Right lung (tissue), 5 donors: ENCODE measurements around the gene SOX6. TPM values are rescaled to one million over a fixed set of nuclear protein-coding genes. Genes with fewer than 3 reads are reported as not detected.

Experiments
- DNase-seq, 2 donors: peaks; one replicate each; pipeline ENCODE4 v3.0.0-alpha.2; 2013
- polyA plus RNA-seq, 5 donors: library from polyadenylated mRNA; unstranded; fragments of 120-200 nt; gene quantifications; one replicate each; pipeline versions ENCODE4 v1.2.1 to v1.2.3, GENCODE V29; 2013; ENCODE audit warnings: inconsistent platforms in 1 of 5, low replicate concordance in 1 of 5; ENCODE audit not compliant: insufficient read length in 5 of 5, insufficient read depth in 1 of 5

The SOX6 gene
- polyA plus RNA-seq, 5 donors: 9.5 to 18.8 (median 17.2) TPM

DNA sequence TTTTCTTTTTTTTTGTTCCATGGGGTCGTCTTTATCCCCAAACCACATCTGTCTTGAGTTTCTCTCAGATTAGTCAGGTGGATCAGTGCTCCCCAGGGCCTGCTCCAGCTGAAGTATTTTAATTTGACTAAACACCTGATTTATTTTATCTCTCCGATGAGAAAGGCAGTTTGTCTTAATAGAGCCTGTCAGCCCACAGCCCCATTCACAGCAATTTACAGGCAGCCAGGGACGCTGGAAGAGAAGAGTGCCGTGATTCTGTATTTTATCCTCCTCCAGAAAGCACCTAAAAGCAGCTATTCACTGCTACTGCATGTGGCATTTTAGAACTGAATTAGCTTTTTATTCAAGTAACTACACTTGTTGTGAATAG is 164.5 kb downstream of the SOX6 start:
- DNase-seq: no peak

DNA sequence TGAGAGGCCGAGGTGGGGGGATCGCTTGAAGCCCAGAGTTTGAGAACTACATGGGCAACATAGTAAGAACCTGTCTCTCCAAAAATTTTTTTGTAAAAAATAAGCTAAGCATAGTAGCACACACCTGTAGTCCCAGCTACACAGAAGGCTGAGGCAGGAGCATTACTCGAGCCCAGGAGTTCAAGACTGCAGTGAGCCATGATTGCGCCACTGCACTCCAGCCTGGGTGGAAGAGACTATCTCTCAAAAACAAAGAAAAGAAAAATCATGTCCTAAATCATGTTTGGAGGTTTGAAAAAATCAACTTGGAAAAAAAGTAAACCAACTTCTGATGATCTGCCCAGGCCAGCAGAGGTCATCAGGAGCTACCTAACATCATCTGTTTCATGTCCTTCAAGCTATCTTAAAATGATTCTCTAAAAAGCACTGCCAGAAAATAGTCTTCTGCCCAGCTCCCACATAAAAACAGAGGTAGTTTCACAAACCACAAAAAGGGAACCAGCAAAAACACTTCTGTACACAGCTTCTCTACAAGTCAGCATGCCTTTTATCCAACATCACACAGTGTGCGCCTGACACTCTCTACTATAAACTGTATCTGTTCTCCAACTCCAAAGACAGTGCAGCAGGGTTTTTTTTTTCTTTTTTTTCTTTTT is 165.0 kb downstream of the SOX6 start:
- DNase-seq: no peak

DNA sequence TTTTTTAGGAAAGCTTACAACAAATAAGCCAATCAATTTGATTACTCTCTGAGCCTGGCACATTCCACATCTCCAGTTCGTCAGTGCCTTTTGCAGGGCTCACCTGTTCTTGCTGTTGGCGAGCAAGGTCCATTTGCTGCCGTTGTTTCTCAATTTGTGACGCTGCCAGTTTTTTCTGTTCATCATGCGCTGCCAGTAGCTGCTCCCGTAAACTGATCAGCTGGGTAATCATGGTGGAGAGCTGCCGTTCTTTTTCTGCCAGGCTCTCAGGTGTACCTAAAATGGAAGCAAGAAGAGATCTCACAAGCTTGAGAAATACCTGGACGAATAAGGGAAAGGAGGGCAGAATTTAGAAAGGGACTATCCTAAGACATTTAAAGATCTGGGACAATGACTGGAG is 169.7 kb downstream of the SOX6 start:
- no peak for DNase-seq

DNA sequence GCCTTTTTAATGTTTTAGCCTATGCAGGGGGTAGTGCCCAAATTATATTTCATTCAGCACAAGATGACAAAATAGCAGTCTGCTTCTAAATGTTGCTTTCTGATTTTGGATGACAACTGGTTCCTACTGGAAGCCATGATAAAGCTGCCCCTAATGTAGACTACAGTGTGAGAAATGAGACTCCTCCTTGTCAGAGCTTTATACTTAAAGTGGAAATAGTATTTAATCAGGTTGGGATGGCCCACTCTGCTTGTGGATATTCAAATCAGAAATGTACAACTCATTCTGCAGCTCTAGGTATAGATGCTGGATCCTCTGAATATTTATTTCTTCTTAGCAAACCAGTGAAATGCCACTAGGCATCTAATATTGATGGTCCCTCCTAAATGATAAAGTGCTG is 171.3 kb downstream of the SOX6 start:
- DNase-seq: no peak

DNA sequence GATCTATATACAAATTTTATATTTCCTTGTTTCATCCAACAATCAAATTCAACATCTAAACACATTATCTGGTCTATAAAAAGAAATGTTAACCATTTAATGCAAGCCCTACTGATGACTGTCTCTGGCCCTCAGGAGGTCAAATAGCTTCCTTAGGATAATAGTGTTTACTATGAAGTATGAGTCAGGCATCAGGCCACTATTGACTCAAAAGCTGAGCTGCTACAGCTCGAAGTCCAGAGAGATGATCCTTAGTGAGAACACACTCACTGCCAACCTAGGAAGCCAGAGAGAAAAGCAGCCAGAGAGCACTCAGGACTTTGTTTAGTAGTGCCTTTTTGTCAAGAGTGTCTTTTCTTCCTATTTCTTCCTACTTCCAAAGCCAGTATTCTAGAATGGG is 171.8 kb downstream of the SOX6 start:
- no peak for DNase-seq

DNA sequence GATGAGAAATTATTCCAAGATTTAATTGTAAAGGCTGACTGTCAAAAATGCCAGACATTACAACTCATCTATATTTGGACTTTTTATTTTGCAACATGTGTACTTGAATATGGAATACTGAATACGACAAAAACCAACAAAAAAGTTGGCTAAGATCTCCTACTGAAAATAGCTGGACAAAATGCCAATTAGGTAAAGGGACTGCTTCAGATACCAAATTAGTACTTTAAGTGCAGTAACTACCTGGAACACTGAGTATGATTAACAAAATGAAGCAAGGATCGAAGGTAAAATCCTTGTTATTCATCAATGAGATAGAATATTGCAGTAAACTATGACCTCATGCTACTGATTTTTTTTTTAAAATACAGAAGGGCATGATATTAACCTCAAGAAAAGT is 173.8 kb downstream of the SOX6 start:
- DNase-seq: no peak

DNA sequence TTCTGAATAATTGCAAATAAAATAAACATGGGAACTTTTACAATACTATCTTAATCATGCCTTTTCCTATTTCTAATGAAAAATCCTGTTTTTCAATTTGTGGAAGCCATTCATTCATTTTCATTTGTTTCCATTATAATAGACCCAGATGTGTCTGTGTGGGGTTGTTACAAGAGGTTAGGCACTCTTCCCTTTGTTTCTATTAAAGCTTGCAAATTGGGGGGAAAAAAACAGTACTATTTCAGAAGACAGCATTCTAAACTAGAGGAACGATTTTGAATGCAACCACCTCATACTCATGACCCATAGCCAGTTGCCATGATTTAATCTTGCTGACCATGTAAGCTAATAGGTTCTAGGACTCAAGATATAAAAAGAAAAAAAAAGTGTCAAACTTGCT is 175.5 kb downstream of the SOX6 start:
- DNase-seq: no peak

DNA sequence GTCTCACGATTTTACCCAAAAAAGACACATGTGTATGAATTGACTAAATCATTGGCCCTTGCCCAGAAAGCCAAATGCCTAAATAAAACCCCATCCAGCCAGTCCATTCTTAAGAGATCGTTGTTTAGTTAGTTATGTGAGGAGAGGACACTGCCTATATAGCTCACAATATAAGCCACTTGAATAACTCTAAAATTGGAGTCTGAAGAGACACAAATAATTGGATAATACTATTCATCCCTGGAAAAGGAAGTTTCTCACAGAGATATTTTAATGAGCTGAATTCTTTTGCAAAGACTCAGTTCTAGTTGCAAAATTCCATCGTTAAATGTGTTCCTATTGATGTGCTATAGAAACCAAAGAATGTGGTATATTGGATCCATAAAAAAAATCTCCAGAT is 176.7 kb downstream of the SOX6 start:
- no peak for DNase-seq

DNA sequence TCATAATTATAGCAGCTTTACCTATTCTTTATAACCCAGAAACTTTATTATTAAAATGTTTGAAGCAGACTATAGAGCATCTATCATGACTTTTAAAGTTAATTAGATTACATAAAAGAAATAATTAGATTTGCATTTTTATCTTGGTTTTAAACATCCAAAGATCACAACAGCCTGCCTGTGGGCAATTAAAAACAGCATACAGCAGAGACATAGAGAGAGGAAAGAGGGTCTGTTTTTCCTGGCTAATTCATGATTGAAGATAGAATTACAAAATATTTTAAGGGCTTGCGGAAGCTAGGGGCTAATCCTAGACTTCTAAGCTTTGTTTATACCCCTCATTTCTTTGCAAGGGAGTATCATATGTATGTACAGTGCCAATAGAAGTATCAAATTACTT is 178.1 kb downstream of the SOX6 start:
- no peak for DNase-seq

DNA sequence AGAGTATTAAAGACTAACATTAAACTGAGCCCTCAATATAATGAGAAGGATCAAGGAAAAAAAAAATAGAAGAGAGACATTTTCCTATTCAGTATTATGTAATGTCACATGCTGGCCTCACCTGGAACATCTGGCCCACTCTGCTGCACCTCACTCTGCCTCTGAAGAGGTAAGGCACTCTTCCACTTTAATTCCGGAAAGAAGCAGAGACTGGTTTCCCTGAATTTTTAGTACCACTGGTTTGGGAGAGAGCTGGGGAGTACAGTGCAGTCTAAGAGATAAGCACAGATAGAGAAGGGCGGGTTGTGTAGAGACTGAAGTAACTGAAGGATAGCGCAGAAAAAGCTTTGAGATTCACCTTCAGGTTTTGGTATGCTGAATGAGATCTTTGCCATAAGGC is 178.7 kb downstream of the SOX6 start:
- DNase-seq: no peak

DNA sequence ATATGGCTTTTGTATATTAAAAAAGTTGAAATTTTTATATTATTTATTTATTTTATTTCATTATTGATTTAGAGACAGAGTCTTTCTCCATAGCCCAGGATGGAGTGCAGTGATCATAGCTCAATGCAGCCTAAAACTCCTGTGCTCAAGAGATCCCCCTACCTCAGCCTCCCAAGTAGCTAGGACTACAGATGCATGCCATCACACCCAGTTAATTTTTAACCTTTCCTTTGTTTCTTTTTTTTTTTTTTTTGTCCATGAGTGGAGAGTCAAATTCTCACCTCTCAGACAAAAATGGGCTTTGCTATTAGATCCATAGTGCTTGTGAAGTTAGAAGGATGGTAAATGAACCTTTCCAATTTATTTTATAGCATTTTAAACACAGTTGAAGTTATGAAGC is 182.5 kb downstream of the SOX6 start:
- no peak for DNase-seq

DNA sequence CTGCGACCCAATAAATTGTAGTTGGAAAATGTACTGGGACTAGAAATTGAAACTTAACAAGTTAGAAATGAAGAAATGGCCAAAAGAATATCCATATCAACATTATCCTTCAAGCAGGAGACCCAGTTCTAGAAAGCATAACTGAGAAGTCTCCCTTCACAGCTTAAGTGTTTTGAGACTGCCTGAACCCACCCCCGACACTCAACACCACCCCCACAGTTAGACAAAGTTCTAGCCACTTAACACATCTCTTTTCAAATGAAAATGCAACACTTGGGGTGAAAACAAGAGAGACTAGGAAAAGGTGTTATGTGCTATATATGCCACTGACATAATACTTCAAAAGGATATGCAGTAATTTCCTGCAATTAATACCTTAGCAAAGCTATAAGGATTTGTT is 184.5 kb downstream of the SOX6 start:
- DNase-seq: no peak

DNA sequence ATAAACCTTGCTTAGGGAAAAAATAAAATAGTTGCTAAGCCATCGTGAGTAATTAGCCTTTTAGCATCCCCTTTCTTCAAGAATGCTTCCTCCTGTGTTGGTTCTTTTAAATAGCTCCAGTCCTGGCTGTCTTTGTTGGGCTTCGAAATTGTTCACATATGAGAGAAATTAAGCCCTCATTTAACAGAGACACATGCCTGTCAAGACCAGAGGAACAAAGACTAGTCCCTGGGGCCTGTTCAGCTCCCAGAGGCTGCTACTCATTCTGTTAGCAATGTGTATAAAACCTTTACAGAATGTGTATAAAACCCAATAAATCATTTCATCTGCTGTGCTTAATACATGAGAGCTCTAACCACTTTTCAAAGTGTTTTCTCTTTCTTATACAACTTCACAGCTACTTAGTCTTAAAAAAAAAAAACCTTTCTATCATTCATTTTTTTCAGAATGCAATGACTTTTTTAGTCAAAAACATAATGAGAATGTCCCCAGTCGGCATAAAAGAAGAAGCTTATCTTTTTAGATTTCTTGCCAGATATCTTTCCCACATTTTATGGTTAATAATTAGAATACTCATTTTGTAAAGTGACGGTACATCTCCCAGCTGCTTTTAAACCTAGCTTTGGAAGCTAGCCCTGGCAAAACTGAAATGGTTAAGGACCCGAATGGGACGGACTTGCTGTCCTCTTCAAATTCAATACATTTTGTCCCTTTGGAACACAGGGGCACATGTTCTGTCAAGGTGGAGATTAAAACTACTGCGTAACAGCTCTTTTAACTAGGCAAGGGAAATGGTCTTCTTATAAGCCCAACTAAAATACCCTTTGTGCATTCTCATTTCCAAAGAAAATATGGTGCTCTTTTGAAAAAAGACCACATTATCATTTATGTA is 186.1 kb downstream of the SOX6 start:
- DNase-seq: peak in 1 of 2 donors; percentile 31

DNA sequence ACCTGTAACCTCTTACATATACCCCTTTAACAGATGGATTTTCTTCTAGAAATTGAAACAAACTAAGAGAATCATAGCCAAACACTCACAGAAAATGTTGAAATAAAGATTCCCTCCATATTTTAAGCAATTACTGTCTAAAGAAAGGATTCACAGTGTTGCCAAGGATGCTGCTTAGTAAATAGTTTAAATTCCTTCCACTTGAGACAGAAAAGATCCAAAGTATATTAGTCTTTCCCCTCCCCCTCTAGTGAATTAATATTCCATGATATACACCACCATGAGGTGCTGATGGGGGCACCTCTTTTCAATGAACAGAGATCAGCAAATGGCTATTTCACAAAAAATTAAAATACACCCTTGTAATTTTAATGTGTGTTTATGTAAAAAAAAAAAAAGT is 186.8 kb downstream of the SOX6 start:
- DNase-seq: no peak

DNA sequence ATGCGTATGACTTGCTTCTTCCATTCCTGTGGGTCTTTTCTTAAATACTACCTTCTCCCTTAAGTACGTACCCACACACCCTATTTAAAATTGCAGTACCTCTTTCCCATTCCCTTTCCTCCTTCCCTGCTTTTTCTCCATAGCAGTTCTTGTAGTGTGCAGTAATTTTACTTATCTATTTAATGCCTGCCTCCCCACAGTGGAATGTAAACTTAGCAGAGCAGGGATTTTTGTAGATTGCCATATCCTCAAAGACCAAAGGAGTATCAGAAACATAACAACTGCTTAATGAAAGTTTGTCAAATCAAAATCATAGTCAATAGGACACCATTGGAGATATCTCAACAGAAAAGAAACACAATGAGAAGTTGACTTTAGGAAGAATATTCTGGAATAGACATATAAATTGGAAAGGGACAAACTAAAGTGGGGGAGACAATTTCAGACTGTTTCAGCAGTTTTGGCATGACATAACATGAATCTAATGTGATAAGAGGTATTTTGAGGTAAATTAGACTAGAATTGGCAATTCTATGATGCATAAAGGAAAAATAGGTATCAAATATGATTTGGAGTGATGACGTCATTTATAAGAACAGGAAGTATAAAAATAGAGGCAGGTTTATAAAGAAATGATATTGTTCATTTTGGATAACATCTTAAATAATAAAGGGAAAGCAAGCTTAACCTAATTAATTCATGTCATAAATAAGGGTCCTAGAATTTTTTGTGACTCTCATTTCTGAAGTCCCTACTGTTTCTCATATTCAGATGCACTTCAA is 188.4 kb downstream of the SOX6 start:
- no peak for DNase-seq

DNA sequence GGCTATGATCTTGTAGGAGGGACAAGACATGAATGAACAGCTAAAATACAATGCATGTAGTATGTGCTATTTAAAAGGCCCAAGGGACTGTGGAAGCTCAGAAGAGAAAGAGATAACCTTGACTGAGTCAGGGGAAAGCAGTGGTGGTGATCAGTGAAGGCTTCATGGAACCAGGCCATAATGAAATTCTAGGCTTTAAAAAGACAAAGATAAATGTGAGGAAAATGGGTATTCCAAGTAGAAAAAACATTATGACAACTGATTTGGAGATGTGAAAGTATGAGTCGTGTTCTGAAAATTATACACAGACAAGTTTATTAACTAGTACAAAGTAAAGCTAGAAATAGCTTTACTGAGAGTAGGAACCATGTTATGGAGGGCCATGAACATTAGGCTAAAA is 189.8 kb downstream of the SOX6 start:
- DNase-seq: no peak

DNA sequence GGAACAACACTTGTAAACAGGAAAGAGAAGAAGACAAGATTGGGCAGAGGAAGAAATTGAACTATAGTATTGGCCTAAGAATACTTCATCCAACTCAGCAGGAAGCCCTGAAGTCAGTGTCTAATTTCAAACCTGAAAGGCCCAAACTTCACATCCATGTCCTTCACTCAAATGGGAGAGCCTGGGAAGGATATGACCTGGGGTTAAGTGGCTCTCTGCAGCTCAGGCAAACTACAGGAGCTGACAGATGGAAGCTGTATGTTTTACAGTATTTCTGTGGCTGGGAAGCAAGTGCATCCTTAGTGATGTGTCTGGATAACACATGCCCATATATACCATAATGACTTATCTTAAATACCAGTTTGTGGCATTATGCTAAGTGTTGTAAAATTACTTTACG is 196.2 kb downstream of the SOX6 start:
- DNase-seq: no peak

DNA sequence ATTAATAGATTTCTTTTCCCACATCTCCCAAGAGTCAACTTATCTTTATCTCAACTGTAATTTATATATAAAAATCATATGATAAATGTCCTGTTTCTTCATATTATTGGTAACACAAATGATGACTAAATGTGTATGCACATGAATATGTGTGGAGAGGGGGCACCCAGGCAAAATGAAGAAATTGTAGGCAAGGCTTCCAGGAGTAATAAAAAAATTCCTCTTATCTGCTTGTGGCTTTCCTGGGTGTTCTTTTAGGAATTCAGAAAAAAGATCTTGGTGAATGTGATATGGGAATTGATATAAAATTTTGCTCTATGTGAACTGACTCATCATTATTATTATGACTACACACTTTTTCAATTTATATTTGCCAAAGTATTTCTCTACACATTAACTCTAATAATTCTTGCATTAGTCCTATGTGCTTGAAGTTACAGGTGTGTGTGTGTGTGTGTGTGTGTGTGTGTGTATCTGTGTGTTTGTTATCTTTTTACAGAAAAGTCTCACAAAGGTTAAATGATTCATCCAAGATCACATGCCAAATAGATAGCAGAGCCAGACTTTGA is 197.8 kb downstream of the SOX6 start:
- DNase-seq: no peak

DNA sequence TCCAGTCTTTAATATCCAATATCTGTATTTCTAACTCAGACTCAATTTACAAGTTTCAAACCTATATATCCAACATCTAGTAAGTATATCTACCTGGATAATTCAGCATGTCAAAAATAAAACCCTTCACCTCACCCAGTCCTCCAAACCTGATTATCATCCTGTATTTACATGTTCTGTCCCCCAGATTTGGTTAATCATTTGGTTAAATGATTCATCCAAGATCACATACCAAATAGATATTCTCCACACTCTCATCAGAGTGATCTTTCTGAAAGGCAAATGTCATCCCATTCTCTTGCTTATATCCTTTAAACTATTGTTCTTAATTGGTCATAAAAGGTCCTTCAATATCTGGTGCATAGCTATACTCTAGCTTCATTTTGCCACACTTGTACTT is 199.0 kb downstream of the SOX6 start:
- no peak for DNase-seq

DNA sequence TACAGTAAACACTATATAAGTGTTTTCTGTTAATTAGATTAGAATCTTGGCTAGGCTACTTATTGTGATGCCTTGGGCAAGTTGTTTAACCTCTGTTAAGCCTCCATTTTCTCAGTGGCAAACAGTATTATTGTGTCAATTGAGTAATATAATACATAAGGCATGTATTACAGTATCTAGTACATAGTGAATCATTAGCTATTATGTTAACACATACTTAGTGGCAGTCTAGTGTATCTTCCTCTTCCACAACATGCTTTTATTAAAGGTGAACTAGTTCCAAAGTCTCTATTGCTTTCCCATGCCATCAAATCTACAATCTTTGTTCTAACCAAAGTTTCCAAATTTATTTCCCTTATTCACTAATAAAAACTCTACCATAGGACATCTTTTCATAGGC is 200.9 kb downstream of the SOX6 start:
- no peak for DNase-seq

DNA sequence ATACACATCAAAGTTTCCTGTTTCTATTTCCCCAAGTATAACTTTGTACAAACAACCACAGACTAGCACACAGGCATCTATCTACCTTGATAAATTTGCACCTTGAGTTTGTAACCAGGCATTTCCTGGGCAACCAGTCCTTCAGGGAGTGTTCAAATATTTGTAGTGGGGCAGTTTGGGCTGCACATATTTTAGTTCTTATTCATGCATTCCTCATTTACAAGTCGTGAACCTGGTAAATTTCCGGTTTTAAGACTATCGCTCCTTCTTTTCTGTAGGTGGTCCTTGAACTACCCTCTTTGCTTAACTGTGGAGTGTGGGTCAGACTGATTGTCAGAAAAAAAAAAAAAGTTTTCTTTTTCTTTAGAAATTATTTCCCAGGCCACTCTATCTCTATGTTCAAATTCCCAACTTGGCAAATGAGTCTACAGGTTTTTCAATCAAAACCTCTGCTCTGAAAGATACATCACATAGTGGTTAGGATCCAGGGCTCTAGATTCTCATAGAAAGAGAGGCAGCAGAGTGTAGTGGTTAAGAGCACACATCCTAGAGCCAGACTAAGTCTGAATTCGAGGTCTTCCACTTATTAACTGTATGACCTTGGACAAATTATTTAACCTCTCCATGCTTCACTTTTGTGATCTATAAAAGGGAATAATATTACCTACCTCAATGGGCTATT is 201.5 kb downstream of the SOX6 start:
- peak; percentile 23 to 47 for DNase-seq

DNA sequence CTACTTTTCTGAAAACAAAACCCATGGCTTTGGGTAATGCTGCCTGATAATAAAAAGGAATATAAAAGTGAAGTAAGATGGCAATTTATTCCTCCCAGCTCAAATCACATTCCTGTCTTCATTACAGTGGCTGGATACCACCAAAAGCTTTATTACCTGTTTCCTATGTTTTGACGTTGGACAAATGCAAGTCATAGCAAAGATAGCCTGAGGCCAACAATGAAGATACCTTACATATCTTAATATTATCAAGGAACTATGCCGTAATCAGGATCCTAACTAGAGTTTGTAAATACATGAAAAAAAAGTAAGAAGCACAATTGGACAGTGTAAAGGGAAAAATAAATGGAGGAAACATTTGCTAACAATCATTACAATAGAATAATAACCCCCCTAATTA is 202.4 kb downstream of the SOX6 start:
- DNase-seq: no peak
